OCI-LY7 (cell line): ENCODE data around the gene CELF4. TPM values are rescaled to one million over a fixed set of nuclear protein-coding genes. Genes with fewer than 3 reads are reported as not detected.

Experiments
- BruUV-seq: library from RNA; stranded (reverse); fragments of 400-500 nt; replicated peaks from 2 replicates; lab custom pipeline; 2021; lab: Mats Ljungman, UMichigan
- CTCF ChIA-PET: fragments of 300-600 bp; sonication (Branson Sonifier 250); formaldehyde crosslinking; loops from one replicate; lab custom pipeline; 2022; ENCODE audit warnings: antibody characterized with exemption; ENCODE audit not compliant: unreplicated experiment; lab: Charles Lee
- POLR2A ChIA-PET: fragments of 300-600 bp; sonication (Branson Sonifier 250); formaldehyde crosslinking; loops from one replicate; lab custom pipeline; 2022; ENCODE audit warnings: antibody characterized with exemption; lab: Charles Lee
- DNase-seq: peaks from one replicate; pipeline ENCODE4 v3.0.0-alpha.2; 2015; ENCODE audit warnings: low spot score
- H2AFZ ChIP-seq: fragments of 200-600 bp; sonication (generic), shearing (Covaris generic); 2 replicates; pipeline ENCODE4 v1.6.1; 2014; ENCODE audit warnings: mild to moderate bottlenecking, antibody characterized with exemption, low read length, moderate library complexity
- H3K27ac ChIP-seq: fragments of 200-600 bp; sonication (generic); 2 replicates; pipeline ENCODE4 v1.5.1; 2014; ENCODE audit warnings: mixed run types, low read depth, mild to moderate bottlenecking, moderate library complexity, low read length, inconsistent platforms; ENCODE audit not compliant: poor library complexity, severe bottlenecking
- H3K36me3 ChIP-seq: fragments of 200-600 bp; sonication (generic); 2 replicates; pipeline ENCODE4 v1.6.1; 2014; ENCODE audit warnings: mild to moderate bottlenecking, antibody characterized with exemption, low read length, moderate library complexity, mixed read lengths; ENCODE audit not compliant: insufficient read depth
- H3K4me1 ChIP-seq: fragments of 200-600 bp; sonication (generic); 2 replicates; pipeline ENCODE4 v1.5.1; 2014; ENCODE audit warnings: mild to moderate bottlenecking, low read length; ENCODE audit not compliant: insufficient read depth, poor library complexity, severe bottlenecking
- H3K4me2 ChIP-seq: fragments of 200-600 bp; sonication (generic); 2 replicates; pipeline ENCODE4 v1.6.1; 2014; ENCODE audit warnings: mild to moderate bottlenecking, low read length
- H3K4me3 ChIP-seq: fragments of 200-600 bp; sonication (generic); 2 replicates; pipeline ENCODE4 v1.5.1; 2014; ENCODE audit warnings: mild to moderate bottlenecking, low read depth, low read length; ENCODE audit not compliant: poor library complexity, severe bottlenecking
- H3K79me2 ChIP-seq: fragments of 200-600 bp; sonication (generic); 2 replicates; pipeline ENCODE4 v1.6.1; 2016; ENCODE audit warnings: low read depth, mild to moderate bottlenecking, low read length, moderate library complexity, mixed read lengths; ENCODE audit not compliant: insufficient read depth
- H3K9me2 ChIP-seq: fragments of 200-600 bp; sonication (generic); 2 replicates; pipeline ENCODE4 v1.6.1; 2016; ENCODE audit warnings: mild to moderate bottlenecking, low read length, mixed read lengths; ENCODE audit not compliant: insufficient read depth
- H3K9me3 ChIP-seq: fragments of 200-600 bp; sonication (generic); 2 replicates; pipeline ENCODE4 v1.6.1; 2014; ENCODE audit warnings: mild to moderate bottlenecking, mixed run types, low read length, mixed read lengths
- H4K20me1 ChIP-seq: fragments of 200-600 bp; sonication (generic); 2 replicates; pipeline ENCODE4 v1.6.1; 2014; ENCODE audit warnings: mild to moderate bottlenecking, antibody characterized with exemption, low read length, moderate library complexity, mixed read lengths; ENCODE audit not compliant: insufficient read depth
- CTCF ChIP-seq: fragments of 200-600 bp; sonication (generic); conservative IDR thresholded peaks from 2 replicates; pipeline ENCODE4 v1.5.1; 2014; ENCODE audit warnings: mild to moderate bottlenecking, antibody characterized with exemption, low read length, moderate library complexity, mixed read lengths
- EZH2phosphoT487 ChIP-seq: fragments of 200-600 bp; sonication (generic); IDR thresholded peaks from 2 replicates; pipeline ENCODE4 v1.6.1; 2018; ENCODE audit warnings: low read depth, borderline replicate concordance, mild to moderate bottlenecking, mixed run types, antibody characterized with exemption, low read length, moderate library complexity, mixed read lengths
- intact Hi-C: fragments of 100-400 bp; cut with micrococcal nuclease; formaldehyde crosslinking; loops from one replicate; pipeline ENCODE4 v1.10.0; 2022; ENCODE audit not compliant: unreplicated experiment
- total RNA-seq, 2 experiments: library from RNA; depleted of rRNA in 1 of 2; stranded (reverse); fragments of >200 nt in 1 of 2; shearing (Covaris generic) in 1 of 2; gene quantifications; 2 replicates each; pipeline ENCODE4 v1.2.3, GENCODE V29; 2014 to 2022

Gene CELF4
- total RNA-seq, 2 experiments from 2014 or later = not detected

- BruUV-seq = no TSS peak
- no peak overlapping the region for H3K4me2 ChIP-seq
- no peaks in the 10 kb centered on the region for H3K79me2 ChIP-seq
- ChIA-PET CTCF (no interaction called here), POLR2A (no interaction called here)
- no peak overlapping the region for H2AFZ ChIP-seq
- H3K4me1 ChIP-seq = no peaks in the 10 kb centered on the region
- no peaks in the 10 kb centered on the region for H3K9me3 ChIP-seq
- H3K36me3 ChIP-seq = no peaks in the 10 kb centered on the region
- no peaks in the 10 kb centered on the region for H4K20me1 ChIP-seq
- TF ChIP-seq CTCF (no peak), EZH2phosphoT487 (no peak)
- H3K9me2 ChIP-seq = no peaks in the 10 kb centered on the region
- DNase-seq = no peak
- intact Hi-C loops = no loop called here
- H3K27ac ChIP-seq = no peak overlapping the region
- H3K4me3 ChIP-seq = no peak overlapping the region
These were observed 256.5 kb downstream of the CELF4 start for GRCh38 chr18:37309059-37309458.

DNA sequence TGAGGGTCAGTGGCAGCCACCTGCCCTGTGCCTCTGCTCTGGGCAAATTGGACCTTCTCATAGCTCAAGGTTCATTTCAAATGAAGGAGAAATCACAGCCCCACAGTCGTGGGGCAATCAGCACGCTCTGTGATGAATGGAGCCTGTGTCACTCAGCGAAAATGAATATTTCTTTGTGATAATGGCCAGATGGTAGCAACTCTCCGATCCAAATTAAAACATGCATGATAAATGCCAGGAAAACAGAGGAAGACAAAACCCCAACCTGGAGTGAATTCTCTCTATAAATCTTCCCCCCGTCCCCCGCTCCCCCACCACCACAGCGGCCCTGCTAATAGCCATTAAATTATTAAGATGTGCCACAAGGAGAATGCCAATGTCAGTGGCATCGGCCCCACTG is 258.4 kb downstream of the CELF4 start:
- H3K79me2 ChIP-seq = no peaks in the 10 kb centered on the region
- intact Hi-C loops = no loop called here
- H3K4me2 ChIP-seq = no peak overlapping the region
- H3K4me3 ChIP-seq = no peak overlapping the region
- no peak for DNase-seq
- no peaks in the 10 kb centered on the region for H4K20me1 ChIP-seq
- TF ChIP-seq CTCF = no peak
- TF ChIP-seq EZH2phosphoT487 = no peak
- no TSS peak for BruUV-seq
- no peaks in the 10 kb centered on the region for H3K9me3 ChIP-seq
- no peak overlapping the region for H2AFZ ChIP-seq
- H3K27ac ChIP-seq = no peak overlapping the region
- no peaks in the 10 kb centered on the region for H3K4me1 ChIP-seq
- no peaks in the 10 kb centered on the region for H3K9me2 ChIP-seq
- ChIA-PET CTCF (no interaction called here), POLR2A (no interaction called here)
- H3K36me3 ChIP-seq = no peaks in the 10 kb centered on the region

DNA sequence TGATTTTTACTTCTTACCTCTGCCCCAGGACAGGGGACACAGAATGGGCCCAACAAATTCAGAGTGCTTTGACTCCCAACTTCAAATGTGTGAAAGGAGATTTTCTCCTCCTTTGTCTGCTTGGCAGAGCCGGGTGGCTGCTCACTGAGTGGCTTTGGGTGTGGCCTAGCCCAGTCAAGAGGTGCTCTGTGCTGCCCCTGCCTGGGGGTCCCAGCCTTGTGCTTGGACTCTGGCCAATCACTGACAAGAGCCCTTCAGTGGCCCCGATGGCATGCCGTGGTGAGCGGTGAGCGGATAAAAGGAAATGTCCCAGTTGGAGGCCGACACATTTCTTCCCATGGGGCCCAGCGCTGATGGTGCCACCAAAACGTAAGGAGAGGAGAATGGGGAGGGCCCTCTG is 259.2 kb downstream of the CELF4 start:
- Histone ChIP-seq H3K4me3 (no peak overlapping the region), H3K9me2 (no peaks in the 10 kb centered on the region), H3K27ac (no peak overlapping the region), H3K9me3 (no peaks in the 10 kb centered on the region), H4K20me1 (no peaks in the 10 kb centered on the region), H3K79me2 (no peaks in the 10 kb centered on the region), H3K36me3 (no peaks in the 10 kb centered on the region), H2AFZ (no peak overlapping the region), H3K4me2 (no peak overlapping the region), H3K4me1 (no peaks in the 10 kb centered on the region)
- intact Hi-C loops = no loop called here
- TF ChIP-seq EZH2phosphoT487 (no peak), CTCF (no peak)
- ChIA-PET POLR2A (no interaction called here), CTCF (no interaction called here)
- no TSS peak for BruUV-seq
- DNase-seq = no peak
